IMR-90 (cell line): ENCODE results near the gene DGKZ. TPM values are rescaled to one million over a fixed set of nuclear protein-coding genes. Genes with fewer than 3 reads are reported as not detected.

Source experiments
- ATAC-seq: fragments of 200-7000 bp; cut with Tn5 transposase; 2 replicates; pipeline ENCODE4 v1.9.1; 2020; ENCODE audit warnings: low read depth, mild to moderate bottlenecking, moderate library complexity
- BruUV-seq: library from RNA; stranded (reverse); fragments of 400-500 nt; replicated peaks from 2 replicates; lab custom pipeline; 2021; lab: Mats Ljungman, UMichigan
- CTCF ChIA-PET: fragments of 300-600 bp; formaldehyde crosslinking; extraction: SDS; loops from one replicate; lab custom pipeline; 2021; ENCODE audit warnings: antibody characterized with exemption; lab: Yijun Ruan, JAX
- POLR2A ChIA-PET: fragments of 300-600 bp; sonication (Branson Sonifier 250); formaldehyde crosslinking; loops from one replicate; lab custom pipeline; 2022; ENCODE audit warnings: antibody characterized with exemption; ENCODE audit not compliant: unreplicated experiment; lab: Charles Lee
- DNase-seq: peaks from one replicate; pipeline ENCODE4 v3.0.0; 2013
- H2AFZ ChIP-seq: replicated peaks from 2 replicates; pipeline ENCODE3; 2013; ENCODE audit warnings: low read length, mild to moderate bottlenecking; ENCODE audit not compliant: poor library complexity
- H2AK5ac ChIP-seq: 2 replicates; pipeline ENCODE4 v1.6.1; 2013; ENCODE audit warnings: low read depth, low read length, inconsistent platforms
- H2AK9ac ChIP-seq: replicated peaks from 2 replicates; pipeline ENCODE3; 2013; ENCODE audit warnings: mild to moderate bottlenecking, low read depth, low read length, moderate library complexity; ENCODE audit not compliant: poor library complexity
- H2BK120ac ChIP-seq: 2 replicates; pipeline ENCODE4 v1.6.1; 2013; ENCODE audit warnings: low read depth, low read length, inconsistent platforms
- H2BK15ac ChIP-seq: 3 replicates; pipeline ENCODE4 v1.6.1; 2013; ENCODE audit warnings: low read depth, low read length, inconsistent platforms
- H2BK20ac ChIP-seq: 2 replicates; pipeline ENCODE4 v1.6.1; 2013; ENCODE audit warnings: low read depth, mild to moderate bottlenecking, inconsistent platforms, low read length, moderate library complexity
- H2BK5ac ChIP-seq: 2 replicates; pipeline ENCODE4 v1.6.1; 2013; ENCODE audit warnings: mild to moderate bottlenecking, low read depth, low read length, inconsistent platforms; ENCODE audit not compliant: poor library complexity, severe bottlenecking
- H3K14ac ChIP-seq: replicated peaks from 2 replicates; pipeline ENCODE4 v1.6.1; 2013; ENCODE audit warnings: low read depth, low read length, inconsistent platforms
- H3K18ac ChIP-seq: 2 replicates; pipeline ENCODE4 v1.6.1; 2013; ENCODE audit warnings: low read depth, low read length, control low read depth
- H3K23ac ChIP-seq: 2 replicates; pipeline ENCODE4 v1.6.1; 2013; ENCODE audit warnings: low read depth, low read length, inconsistent platforms
- H3K27ac ChIP-seq: 2 replicates; pipeline ENCODE4 v1.5.1; 2013; ENCODE audit warnings: mild to moderate bottlenecking, control low read depth, low read length; ENCODE audit not compliant: insufficient read depth
- H3K27me3 ChIP-seq: 2 replicates; pipeline ENCODE4 v1.6.1; 2013; ENCODE audit warnings: low read length; ENCODE audit not compliant: control insufficient read depth, insufficient read depth
- H3K36me3 ChIP-seq: 2 replicates; pipeline ENCODE4 v1.6.1; 2013; ENCODE audit warnings: low read length, mixed read lengths; ENCODE audit not compliant: control insufficient read depth, insufficient read depth
- H3K4ac ChIP-seq: 2 replicates; pipeline ENCODE4 v1.6.1; 2013; ENCODE audit warnings: low read depth, low read length, inconsistent platforms
- H3K4me1 ChIP-seq: 2 replicates; pipeline ENCODE4 v1.6.1; 2013; ENCODE audit warnings: low read length, mixed read lengths; ENCODE audit not compliant: control insufficient read depth, insufficient read depth
- H3K4me2 ChIP-seq: 2 replicates; pipeline ENCODE4 v1.6.1; 2013; ENCODE audit warnings: low read depth, mild to moderate bottlenecking, control low read depth, low read length, moderate library complexity
- H3K4me3 ChIP-seq: 2 replicates; pipeline ENCODE4 v1.5.1; 2013; ENCODE audit warnings: low read depth, mild to moderate bottlenecking, control low read depth, low read length, moderate library complexity; ENCODE audit not compliant: insufficient read depth
- H3K56ac ChIP-seq: 2 replicates; pipeline ENCODE4 v1.6.1; 2013; ENCODE audit warnings: low read length, inconsistent platforms; ENCODE audit not compliant: insufficient read depth; ENCODE audit errors: extremely low read depth
- H3K79me1 ChIP-seq, 2 experiments: 2 replicates each; pipeline ENCODE4 v1.6.1; 2013; ENCODE audit warnings: low read length in 2 of 2, inconsistent platforms in 1 of 2, low read depth in 1 of 2
- H3K9ac ChIP-seq: 2 replicates; pipeline ENCODE4 v1.6.1; 2013; ENCODE audit warnings: low read depth, low read length, control low read depth
- H3K9me1 ChIP-seq: 2 replicates; pipeline ENCODE4 v1.6.1; 2013; ENCODE audit warnings: low read length, inconsistent platforms; ENCODE audit not compliant: insufficient read depth
- H3K9me3 ChIP-seq: 2 replicates; pipeline ENCODE4 v1.6.1; 2013; ENCODE audit warnings: low read length; ENCODE audit not compliant: control insufficient read depth, insufficient read depth
- H4K20me1 ChIP-seq: 2 replicates; pipeline ENCODE4 v1.6.1; 2013; ENCODE audit warnings: low read length, inconsistent platforms; ENCODE audit not compliant: insufficient read depth
- H4K5ac ChIP-seq: 2 replicates; pipeline ENCODE4 v1.6.1; 2013; ENCODE audit warnings: mild to moderate bottlenecking, low read depth, low read length, control low read depth
- H4K8ac ChIP-seq, 2 experiments: 2 replicates each; pipeline ENCODE4 v1.6.1; 2013; ENCODE audit warnings: low read depth in 2 of 2, low read length in 2 of 2, control low read depth in 1 of 2, inconsistent platforms in 1 of 2
- H4K91ac ChIP-seq: 2 replicates; pipeline ENCODE4 v1.6.1; 2013; ENCODE audit warnings: low read depth, low read length, inconsistent platforms; ENCODE audit not compliant: insufficient read depth
- MAZ ChIP-seq: IDR thresholded peaks from 2 replicates; pipeline ENCODE4 v1.6.1; 2012; ENCODE audit warnings: low read depth, mild to moderate bottlenecking, low read length, improper control_type of control experiment, moderate library complexity, borderline replicate concordance
- MXI1 ChIP-seq: IDR thresholded peaks from 2 replicates; pipeline ENCODE4 v1.6.1; 2012; ENCODE audit warnings: low read depth, mild to moderate bottlenecking, low read length, moderate library complexity, borderline replicate concordance
- SMC3 ChIP-seq: fragments of 150-350 bp; IDR thresholded peaks from 2 replicates; pipeline ENCODE4 v1.6.1; 2016; ENCODE audit warnings: low read depth, mild to moderate bottlenecking, antibody characterized with exemption, low read length, moderate library complexity
- WGBS, 2 experiments: methylation state at CpG; one replicate each; pipeline versions ENCODE4 v1.1.5 to v1.1.7; 2013; ENCODE audit warnings: missing lambda C conversion rate in 2 of 2; ENCODE audit not compliant: insufficient read length in 1 of 2; ENCODE audit errors: extremely low coverage in 2 of 2; 5-methylcytosine and 5-hydroxymethylcytosine counted together
- dilution Hi-C: fragments of 300-500 bp; cut with HindIII; formaldehyde crosslinking; loops from one replicate; pipeline ENCODE4 v1.14.3; 2018; ENCODE audit warnings: low sequenced_read_pairs; ENCODE audit not compliant: unreplicated experiment
- in situ Hi-C: fragments of 300-500 bp; cut with MboI; formaldehyde crosslinking; loops from 3 replicates; pipeline ENCODE4 v1.14.3; 2019; ENCODE audit warnings: low sequenced_read_pairs, inconsistent platforms, mixed read lengths
- intact Hi-C: fragments of 100-400 bp; cut with micrococcal nuclease; formaldehyde crosslinking; loops from 2 replicates; pipeline ENCODE4 v1.10.0; 2022
- polyA plus RNA-seq, 3 experiments: library from polyadenylated mRNA; depleted of rRNA; stranded (reverse); fragments of >200 nt; gene quantifications; 2 replicates each; pipeline ENCODE4 v1.2.3, GENCODE V29; 2012; ENCODE audit warnings: low replicate concordance in 1 of 3
- total RNA-seq: library from RNA; depleted of rRNA; stranded (reverse); fragments of >200 nt; gene quantifications from 2 replicates; pipeline ENCODE4 v1.2.3, GENCODE V29; 2012
- TF ChIP-seq, protein P1 (sequence below): fragments of 150-350 bp; IDR thresholded peaks from 2 replicates; pipeline ENCODE4 v1.6.1; 2017; ENCODE audit warnings: mild to moderate bottlenecking, antibody characterized with exemption, low read length, low read depth

The DGKZ gene
- total and polyA plus RNA-seq, 2 of the 4 experiments (the other 2 are of a cell fraction), result 46.8 to 62.0 TPM

DNA sequence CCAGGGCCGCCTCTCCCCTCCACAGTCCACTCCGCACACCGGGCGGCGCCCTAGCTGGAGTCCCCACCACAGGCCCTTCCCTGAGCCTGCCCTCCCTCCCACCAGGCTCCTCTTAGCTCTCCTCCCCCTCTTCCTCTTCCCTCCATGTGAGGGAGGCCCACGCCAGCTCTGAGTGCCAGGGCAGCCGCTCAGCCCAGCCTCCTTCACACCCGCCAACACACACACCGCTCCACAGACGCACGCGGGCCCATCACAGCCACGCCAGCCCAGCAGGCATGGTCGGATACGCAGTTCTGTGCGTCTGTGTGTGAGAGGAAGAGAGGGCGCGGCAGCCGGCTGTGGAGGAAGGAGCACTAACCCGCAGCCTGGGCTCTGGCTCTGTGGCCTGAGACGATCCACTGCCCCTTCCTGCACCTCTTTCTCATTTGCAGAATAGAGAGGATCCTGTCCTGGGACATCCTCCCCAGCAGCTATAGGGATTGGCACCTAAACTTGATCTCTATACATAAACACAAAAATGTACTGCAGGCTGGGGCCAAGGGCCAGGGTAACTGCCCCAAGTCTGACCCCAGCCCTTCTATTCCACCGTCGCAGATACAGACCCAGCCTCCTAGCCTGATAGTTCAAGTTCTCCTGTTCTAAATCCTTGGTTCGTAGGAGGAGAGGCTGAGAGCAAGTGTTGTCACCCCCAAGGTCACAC, 40.8 kb downstream of the DGKZ start:
- Histone ChIP-seq H3K79me1 (peaks cover 0 to 5% of the 10 kb centered on the region in 2 experiments; a peak in 2 of 4 replicates), H3K27me3 (peaks cover 33% of the 10 kb centered on the region), H2BK5ac (no peak overlapping the region), H2AK5ac (no peak overlapping the region), H2BK120ac (no peak overlapping the region), H4K8ac (no peak overlapping the region), H2AK9ac (peak overlapping the region; percentile 51), H3K4ac (no peak overlapping the region), H3K9me1 (0 out of 2 replicates have a peak, but pooled peaks cover 5% of the 10 kb centered on the region), H3K4me2 (no peak overlapping the region), H3K4me3 (no peak overlapping the region), H3K18ac (no peak overlapping the region), H3K27ac (no peak overlapping the region), H3K9me3 (no peaks in the 10 kb centered on the region), H4K5ac (no peak overlapping the region), H3K36me3 (no peaks in the 10 kb centered on the region), H2BK20ac (no peak overlapping the region), H3K9ac (no peak overlapping the region), H4K20me1 (peaks cover 14% of the 10 kb centered on the region), H3K4me1 (peaks cover 8% of the 10 kb centered on the region; the same call in 1 of the 2 replicates), H2BK15ac (no peak overlapping the region), H4K91ac (no peak overlapping the region), H3K14ac (no peak overlapping the region), H2AFZ (peak overlapping the region; percentile 79), H3K56ac (no peak overlapping the region), H3K23ac (no peak overlapping the region)
- dilution Hi-C loops (no loop called here), intact Hi-C loops (loop anchor here (10.0 kb wide), 1 partner anchor 297 kb away; no protein-coding TSS in a partner anchor), in situ Hi-C loops (no loop called here)
- DNase-seq, result no peak
- BruUV-seq, result no TSS peak
- ChIA-PET CTCF (interaction anchor here (0.7 to 2.3 kb wide), 5 partner anchors 134 to 230 kb away, joined by 3 to 12 read pairs (median 3); no protein-coding TSS in a partner anchor), POLR2A (interaction anchor here (0.5 kb wide), 1 partner anchor 270 kb away, joined by 9 read pairs; no protein-coding TSS in a partner anchor)
- TF ChIP-seq, protein P1, sequence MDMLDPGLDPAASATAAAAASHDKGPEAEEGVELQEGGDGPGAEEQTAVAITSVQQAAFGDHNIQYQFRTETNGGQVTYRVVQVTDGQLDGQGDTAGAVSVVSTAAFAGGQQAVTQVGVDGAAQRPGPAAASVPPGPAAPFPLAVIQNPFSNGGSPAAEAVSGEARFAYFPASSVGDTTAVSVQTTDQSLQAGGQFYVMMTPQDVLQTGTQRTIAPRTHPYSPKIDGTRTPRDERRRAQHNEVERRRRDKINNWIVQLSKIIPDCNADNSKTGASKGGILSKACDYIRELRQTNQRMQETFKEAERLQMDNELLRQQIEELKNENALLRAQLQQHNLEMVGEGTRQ, result no peak
- TF ChIP-seq SMC3 (no peak), MXI1 (no peak), MAZ (no peak)
- 40% methylated on average over 3 of the region's 24 CpGs; no CpG with 5 or more reads in 1 of the 2 experiments for WGBS, 2 experiments
- no peak for ATAC-seq
